ENCODE results near the gene HSPB3. TPM values are rescaled to one million over a fixed set of nuclear protein-coding genes. Genes with fewer than 3 reads are reported as not detected.

Gene HSPB3
- polyA plus RNA-seq, 2 of the 4 experiments (the other 2 are of a cell fraction): not detected

- DNase-seq (ENCODE audit: low read depth in 1 of 2, low spot score in 1 of 2) (no peak), FAIRE-seq (no peak), ATAC-seq (0 out of 6 replicates have a peak, but pooled peaks of 1 of the 2 experiments have one; percentile 23)
- no peak overlapping the region for H3K27ac ChIP-seq
- POLR2A ChIA-PET: no interaction called here
- no peak overlapping the region for H3K4me2 ChIP-seq
- no peaks in the 10 kb centered on the region for H3K9me3 ChIP-seq
- H3K4me3 ChIP-seq: no peak overlapping the region
- TF ChIP-seq NR3C1 (IDR thresholded peaks at IDR 0.05) (no peak), MAZ (IDR thresholded peaks at IDR 0.05; ENCODE audit: borderline replicate concordance, low read depth, low read length) (no peak), FOSB (CRISPR knock-in tag; IDR thresholded peaks at IDR 0.05) (no peak), RCOR1 (IDR thresholded peaks at IDR 0.05; ENCODE audit: low read depth, low read length) (no peak), HEYL (CRISPR knock-in tag; IDR thresholded peaks at IDR 0.05) (no peak), ZFP36 (IDR thresholded peaks at IDR 0.05; ENCODE audit: borderline replicate concordance, partially characterized antibody) (no peak), RFX5 (IDR thresholded peaks at IDR 0.05) (no peak), SREBF2 (IDR thresholded peaks at IDR 0.05) (no peak), RNF2 (IDR thresholded peaks at IDR 0.05; ENCODE audit: borderline replicate concordance, low read depth) (no peak), POLR2A (IDR thresholded peaks at IDR 0.05; ENCODE audit: low read length) (no peak), EHF (CRISPR knock-in tag; IDR thresholded peaks at IDR 0.05) (no peak), CBX2 (IDR thresholded peaks at IDR 0.05; ENCODE audit: borderline replicate concordance, low read depth) (no peak), PHF8 (IDR thresholded peaks at IDR 0.05; ENCODE audit: borderline replicate concordance, low read depth) (no peak), CHD4 (IDR thresholded peaks at IDR 0.05; ENCODE audit: borderline replicate concordance) (no peak), ZNF302 (CRISPR knock-in tag; IDR thresholded peaks at IDR 0.05) (no peak), HDAC2 (IDR thresholded peaks at IDR 0.05) (no peak)
- TF ChIP-seq, protein P1, sequence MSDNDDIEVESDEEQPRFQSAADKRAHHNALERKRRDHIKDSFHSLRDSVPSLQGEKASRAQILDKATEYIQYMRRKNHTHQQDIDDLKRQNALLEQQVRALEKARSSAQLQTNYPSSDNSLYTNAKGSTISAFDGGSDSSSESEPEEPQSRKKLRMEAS (IDR thresholded peaks at IDR 0.05): no peak
- H3K4me1 ChIP-seq: no peaks in the 10 kb centered on the region
- CTCF ChIA-PET: interaction anchor here (1.6 to 5.3 kb wide), 2 partner anchors 76 to 169 kb away, joined by 7 to 22 read pairs; no protein-coding TSS in a partner anchor
- 72% methylated on average over 2 of the region's 2 CpGs for WGBS (ENCODE audit: missing lambda C conversion rate)
Observed at GRCh38 chr5:54412913-54413312, 42.6 kb upstream of the HSPB3 start.

- FAIRE-seq (no peak), DNase-seq (ENCODE audit: low read depth in 1 of 2, low spot score in 1 of 2) (no peak), ATAC-seq (no peak)
- Histone ChIP-seq H3K27ac (no peak overlapping the region), H3K9me3 (no peaks in the 10 kb centered on the region), H3K4me1 (no peaks in the 10 kb centered on the region), H3K4me3 (no peak overlapping the region), H3K4me2 (no peak overlapping the region)
- POLR2A ChIA-PET: interaction anchor here (1.1 to 1.7 kb wide), 2 partner anchors 103 to 105 kb away, joined by 3 to 5 read pairs; partner anchors contain the start of gene ARL15
- TF ChIP-seq MYC (IDR thresholded peaks at IDR 0.05; ENCODE audit: borderline replicate concordance, low read length) (no peak), PHF8 (IDR thresholded peaks at IDR 0.05; ENCODE audit: borderline replicate concordance, low read depth) (no peak), CBX2 (IDR thresholded peaks at IDR 0.05; ENCODE audit: borderline replicate concordance, low read depth) (no peak), HOXB5 (CRISPR knock-in tag; IDR thresholded peaks at IDR 0.05) (no peak), SREBF2 (IDR thresholded peaks at IDR 0.05) (no peak), CHD2 (IDR thresholded peaks at IDR 0.05; ENCODE audit: low read length, partially characterized antibody) (no peak), NFE2L2 (conservative IDR thresholded peaks at IDR 0.05; ENCODE audit: low read length) (no peak), JUNB (IDR thresholded peaks at IDR 0.05) (no peak), POLR2A (IDR thresholded peaks at IDR 0.05; ENCODE audit: low read length) (no peak), ZFP36 (IDR thresholded peaks at IDR 0.05; ENCODE audit: borderline replicate concordance, partially characterized antibody) (no peak), GATA3 (IDR thresholded peaks at IDR 0.05; ENCODE audit: borderline replicate concordance) (no peak), CEBPB (IDR thresholded peaks at IDR 0.05) (no peak), ZSCAN20 (CRISPR knock-in tag; IDR thresholded peaks at IDR 0.05) (no peak), NR3C1 (IDR thresholded peaks at IDR 0.05) (no peak)
- TF ChIP-seq, protein P2, sequence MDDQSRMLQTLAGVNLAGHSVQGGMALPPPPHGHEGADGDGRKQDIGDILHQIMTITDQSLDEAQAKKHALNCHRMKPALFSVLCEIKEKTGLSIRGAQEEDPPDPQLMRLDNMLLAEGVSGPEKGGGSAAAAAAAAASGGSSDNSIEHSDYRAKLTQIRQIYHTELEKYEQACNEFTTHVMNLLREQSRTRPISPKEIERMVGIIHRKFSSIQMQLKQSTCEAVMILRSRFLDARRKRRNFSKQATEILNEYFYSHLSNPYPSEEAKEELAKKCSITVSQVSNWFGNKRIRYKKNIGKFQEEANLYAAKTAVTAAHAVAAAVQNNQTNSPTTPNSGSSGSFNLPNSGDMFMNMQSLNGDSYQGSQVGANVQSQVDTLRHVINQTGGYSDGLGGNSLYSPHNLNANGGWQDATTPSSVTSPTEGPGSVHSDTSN (IDR thresholded peaks at IDR 0.05): no peak
- 55% methylated on average over 3 of the region's 3 CpGs for WGBS (ENCODE audit: missing lambda C conversion rate)
- CTCF ChIA-PET: interaction anchor here (0.9 to 1.3 kb wide), 2 partner anchors 105 to 172 kb away, joined by 3 to 4 read pairs; partner anchors contain the start of gene ARL15
Observed at GRCh38 chr5:54415147-54415546, 40.4 kb upstream of the HSPB3 start.

All from A549 (cell line).